Measurements from ENCODE around the gene CCP110. TPM values are rescaled to one million over a fixed set of nuclear protein-coding genes. Genes with fewer than 3 reads are reported as not detected.

The CCP110 gene
- polyA plus RNA-seq, 1 donor (not counting 4 experiments of a cell fraction or from before 2014, with no cell fraction given): 5.5 TPM

GRCh38 chr16:19525385-19525723, 1.6 kb downstream of the CCP110 start:
- FAIRE-seq: no peak

GRCh38 chr16:19527161-19527560, 3.4 kb downstream of the CCP110 start:
- dilution Hi-C loops (cut with MboI; ENCODE audit: extremely low pct_ligation_motif_present, low sequenced_read_pairs): no loop called here
- Histone ChIP-seq H3K4me1 (ENCODE audit: control insufficient read depth, extremely low read depth, insufficient read depth, low read length) (peaks cover 18% of the 10 kb centered on the region), H3K4me3 (ENCODE audit: control insufficient read depth in 2 of 3, extremely low read depth in 1 of 3, insufficient read depth in 2 of 3, low read depth in 1 of 3, low read length in 3 of 3) (no peak overlapping the region), H3K4me2 (ENCODE audit: control insufficient read depth, extremely low read depth, insufficient read depth, low read depth, low read length) (no peak overlapping the region), H3K36me3 (ENCODE audit: control insufficient read depth in 2 of 2, extremely low read depth in 1 of 2, insufficient read depth in 2 of 2, low read length in 2 of 2) (peaks cover 1 to 8% of the 10 kb centered on the region in 2 experiments), H3K9ac (ENCODE audit: control insufficient read depth, extremely low read depth, insufficient read depth, low read length) (no peak overlapping the region), H3K27me3 (ENCODE audit: control insufficient read depth, extremely low read depth, insufficient read depth, low read length) (no peaks in the 10 kb centered on the region), H3K9me1 (ENCODE audit: control insufficient read depth, extremely low read depth, insufficient read depth, low read length) (no peaks in the 10 kb centered on the region), H3K27ac (ENCODE audit: control insufficient read depth, insufficient read depth, low read length) (no peak overlapping the region), H3K9me3 (ENCODE audit: control insufficient read depth, low read depth, low read length) (no peaks in the 10 kb centered on the region), H4K20me1 (ENCODE audit: control insufficient read depth, extremely low read depth, insufficient read depth, low read length) (no peaks in the 10 kb centered on the region), H2AFZ (ENCODE audit: control insufficient read depth, low read length) (no peak overlapping the region), H3K79me2 (ENCODE audit: control insufficient read depth, insufficient read depth, low read length) (peaks cover 19% of the 10 kb centered on the region)
- no peak for TF ChIP-seq CTCF (optimal IDR thresholded peaks at IDR 0.05 in 1 of 3, IDR thresholded peaks at IDR 0.05 in 1 of 3, conservative IDR thresholded peaks at IDR 0.05 in 1 of 3; ENCODE audit: extremely low read depth in 1 of 3, insufficient read depth in 2 of 3, low read length in 3 of 3)
- no peak for TF ChIP-seq EZH2 (IDR thresholded peaks at IDR 0.05; ENCODE audit: low read length)
- FAIRE-seq (no peak), DNase-seq (ENCODE audit: low read depth, low spot score) (no peak)

More at GRCh38 chr16:19525385-19525723, 1.6 kb downstream of the CCP110 start:
- peak overlapping the region; percentile 50 for H3K27ac ChIP-seq (ENCODE audit: control insufficient read depth, insufficient read depth, low read length)
- no peaks in the 10 kb centered on the region for H3K9me1 ChIP-seq (ENCODE audit: control insufficient read depth, extremely low read depth, insufficient read depth, low read length)
- H2AFZ ChIP-seq (ENCODE audit: control insufficient read depth, low read length): peak overlapping the region; percentile 98
- TF ChIP-seq EZH2 (IDR thresholded peaks at IDR 0.05; ENCODE audit: low read length) (no peak), CTCF (optimal IDR thresholded peaks at IDR 0.05 in 1 of 3, IDR thresholded peaks at IDR 0.05 in 1 of 3, conservative IDR thresholded peaks at IDR 0.05 in 1 of 3; ENCODE audit: extremely low read depth in 1 of 3, insufficient read depth in 2 of 3, low read length in 3 of 3) (no peak)
- peak overlapping the region; percentile 86 for H3K4me2 ChIP-seq (ENCODE audit: control insufficient read depth, extremely low read depth, insufficient read depth, low read depth, low read length)
- no peak overlapping the region for H3K9ac ChIP-seq (ENCODE audit: control insufficient read depth, extremely low read depth, insufficient read depth, low read length)
- DNase-seq (ENCODE audit: low read depth, low spot score): no peak
- dilution Hi-C loops (cut with MboI; ENCODE audit: extremely low pct_ligation_motif_present, low sequenced_read_pairs): no loop called here
- H3K4me3 ChIP-seq (ENCODE audit: control insufficient read depth in 2 of 3, extremely low read depth in 1 of 3, insufficient read depth in 2 of 3, low read depth in 1 of 3, low read length in 3 of 3): peak overlapping the region in 2 of 3 experiments; percentile 85 to 90
- H3K36me3 ChIP-seq (ENCODE audit: control insufficient read depth in 2 of 2, extremely low read depth in 1 of 2, insufficient read depth in 2 of 2, low read length in 2 of 2): peaks cover 1 to 8% of the 10 kb centered on the region in 2 experiments
- H3K9me3 ChIP-seq (ENCODE audit: control insufficient read depth, low read depth, low read length): no peaks in the 10 kb centered on the region
- H3K79me2 ChIP-seq (ENCODE audit: control insufficient read depth, insufficient read depth, low read length): peaks cover 33% of the 10 kb centered on the region
- no peaks in the 10 kb centered on the region for H3K27me3 ChIP-seq (ENCODE audit: control insufficient read depth, extremely low read depth, insufficient read depth, low read length)
- H3K4me1 ChIP-seq (ENCODE audit: control insufficient read depth, extremely low read depth, insufficient read depth, low read length): peaks cover 21% of the 10 kb centered on the region
- no peaks in the 10 kb centered on the region for H4K20me1 ChIP-seq (ENCODE audit: control insufficient read depth, extremely low read depth, insufficient read depth, low read length)
